Right kidney (tissue), 1 donor: ENCODE data around the gene BACE2.

Source experiments
- DNase-seq: peaks from one replicate; pipeline ENCODE4 v3.0.0-alpha.2; 2016

BACE2 gene

GRCh38 chr21:41213021-41213420 lies 45.1 kb downstream of the BACE2 start:
- DNase-seq, result no peak

GRCh38 chr21:41215856-41216408 lies 48.0 kb downstream of the BACE2 start:
- DNase-seq, result no peak

GRCh38 chr21:41216486-41216885 lies 48.5 kb downstream of the BACE2 start:
- DNase-seq, result no peak

GRCh38 chr21:41217671-41218385 lies 49.9 kb downstream of the BACE2 start:
- no peak for DNase-seq

- DNase-seq, result no peak
These were observed 51.7 kb downstream of the BACE2 start for GRCh38 chr21:41219498-41220207.

- no peak for DNase-seq
These were observed 52.3 kb downstream of the BACE2 start for GRCh38 chr21:41220208-41220733.

GRCh38 chr21:41222247-41223068 lies 54.5 kb downstream of the BACE2 start:
- no peak for DNase-seq

- DNase-seq, result no peak
These were observed 58.9 kb downstream of the BACE2 start for GRCh38 chr21:41226853-41227252.

- no peak for DNase-seq
These were observed 59.5 kb downstream of the BACE2 start for GRCh38 chr21:41227357-41228005.

GRCh38 chr21:41228006-41228370 lies 60.0 kb downstream of the BACE2 start:
- no peak for DNase-seq

- no peak for DNase-seq
These were observed 60.5 kb downstream of the BACE2 start for GRCh38 chr21:41228492-41228891.

GRCh38 chr21:41228958-41229357 lies 61.0 kb downstream of the BACE2 start:
- DNase-seq, result no peak

- no peak for DNase-seq
These were observed 61.7 kb downstream of the BACE2 start for GRCh38 chr21:41229509-41230248.

- DNase-seq, result no peak
These were observed 62.5 kb downstream of the BACE2 start for GRCh38 chr21:41230497-41230896.

- no peak for DNase-seq
These were observed 63.1 kb downstream of the BACE2 start for GRCh38 chr21:41231060-41231459.

GRCh38 chr21:41232013-41232412 lies 64.1 kb downstream of the BACE2 start:
- no peak for DNase-seq

- DNase-seq, result no peak
These were observed 66.0 kb downstream of the BACE2 start for GRCh38 chr21:41233916-41234315.

- no peak for DNase-seq
These were observed 66.6 kb downstream of the BACE2 start for GRCh38 chr21:41234569-41234968.

- no peak for DNase-seq
These were observed 67.2 kb downstream of the BACE2 start for GRCh38 chr21:41235201-41235600.

- DNase-seq, result no peak
These were observed 68.5 kb downstream of the BACE2 start for GRCh38 chr21:41236352-41236973.
